ENCODE results near the gene CDK6.

CDK6 gene

GRCh38 chr7:92634924-92635519 is 201.4 kb downstream of the CDK6 start:
- FAIRE-seq (peak; percentile 92), DNase-seq (ENCODE audit: insufficient read length, low spot score) (no peak)
- no peak for TF ChIP-seq CTCF (IDR thresholded peaks at IDR 0.05; ENCODE audit: insufficient read depth, missing control alignments)

GRCh38 chr7:92634205-92634604 is 202.2 kb downstream of the CDK6 start:
- no peak for FAIRE-seq
- no peak for DNase-seq (ENCODE audit: insufficient read length, low spot score)

GRCh38 chr7:92633211-92633906 is 203.0 kb downstream of the CDK6 start:
- no peak for TF ChIP-seq CTCF (IDR thresholded peaks at IDR 0.05; ENCODE audit: insufficient read depth, missing control alignments)
- peak; percentile 53 for FAIRE-seq
- DNase-seq (ENCODE audit: insufficient read length, low spot score) = no peak

More at GRCh38 chr7:92634205-92634604, 202.2 kb downstream of the CDK6 start:
- no peak for TF ChIP-seq CTCF (IDR thresholded peaks at IDR 0.05; ENCODE audit: insufficient read depth, missing control alignments)

- DNase-seq (ENCODE audit: insufficient read length, low spot score) = no peak
- TF ChIP-seq CTCF (IDR thresholded peaks at IDR 0.05; ENCODE audit: insufficient read depth, missing control alignments) = no peak
- FAIRE-seq = peak; percentile 41
Observed at GRCh38 chr7:92632791-92633190, 203.6 kb downstream of the CDK6 start.

GRCh38 chr7:92631850-92632487 is 204.4 kb downstream of the CDK6 start:
- DNase-seq (ENCODE audit: insufficient read length, low spot score) = no peak
- no peak for TF ChIP-seq CTCF (IDR thresholded peaks at IDR 0.05; ENCODE audit: insufficient read depth, missing control alignments)
- no peak for FAIRE-seq

- TF ChIP-seq CTCF (IDR thresholded peaks at IDR 0.05; ENCODE audit: insufficient read depth, missing control alignments) = no peak
- no peak for DNase-seq (ENCODE audit: insufficient read length, low spot score)
- FAIRE-seq = no peak
Observed at GRCh38 chr7:92631067-92631849, 205.1 kb downstream of the CDK6 start.

All from D721Med (cell line).